NCI-H2196 (cell line): Measurements from ENCODE around the gene NOS1AP.
"Not testable (repeated sequence)": the region's sequence is repeated elsewhere in the genome, so short reads cannot be mapped to it uniquely, and the experiment has no call there.

Experiments used
- DNase-seq: peaks from one replicate; lab custom pipeline; 2025; ENCODE audit not compliant: unreplicated experiment; lab: John Stamatoyannopoulos, UW

The NOS1AP gene

DNA sequence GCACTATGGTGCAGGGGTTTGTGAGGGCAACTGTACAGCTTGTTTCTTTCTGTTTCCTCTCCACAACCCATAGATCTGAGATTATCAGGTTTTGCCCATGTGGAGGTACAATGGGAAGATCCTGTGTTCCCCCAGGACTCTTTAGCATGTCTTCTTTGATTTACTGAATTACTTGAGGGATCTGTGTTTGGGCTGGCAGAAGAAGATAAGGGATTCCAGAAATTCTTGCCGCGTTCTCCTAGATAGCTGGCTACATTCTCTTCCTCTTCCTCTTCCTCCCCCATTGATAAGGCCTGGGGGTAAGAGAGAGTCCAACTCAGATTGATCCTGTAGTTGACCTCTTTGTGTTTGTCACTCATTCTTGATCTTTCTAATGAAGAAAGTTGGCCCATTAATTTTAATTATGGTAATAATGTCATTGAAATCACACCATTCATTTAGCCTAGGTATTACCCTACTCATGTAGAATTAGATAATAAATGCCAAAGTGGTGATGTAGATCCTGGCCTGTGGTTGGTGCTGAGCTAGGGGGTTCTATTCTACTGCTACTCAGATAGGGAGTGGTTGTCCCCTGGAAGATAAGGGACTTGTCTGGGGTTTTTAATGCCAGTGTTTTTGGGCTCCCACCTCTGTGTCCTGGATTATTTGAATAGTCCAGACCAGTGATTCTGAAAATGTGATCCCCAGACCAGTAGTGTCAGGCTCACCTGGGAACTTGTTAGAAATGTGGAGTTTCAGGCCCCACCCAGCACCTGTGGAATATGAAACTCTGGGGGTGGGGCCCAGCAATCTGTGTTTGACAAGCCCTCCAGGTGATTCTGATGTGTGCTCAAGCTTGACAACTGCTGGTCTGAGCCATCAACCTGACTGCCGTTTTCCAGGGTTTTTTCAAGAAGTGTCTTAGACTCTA is 122.2 kb downstream of the NOS1AP start:
- no peak for DNase-seq

DNA sequence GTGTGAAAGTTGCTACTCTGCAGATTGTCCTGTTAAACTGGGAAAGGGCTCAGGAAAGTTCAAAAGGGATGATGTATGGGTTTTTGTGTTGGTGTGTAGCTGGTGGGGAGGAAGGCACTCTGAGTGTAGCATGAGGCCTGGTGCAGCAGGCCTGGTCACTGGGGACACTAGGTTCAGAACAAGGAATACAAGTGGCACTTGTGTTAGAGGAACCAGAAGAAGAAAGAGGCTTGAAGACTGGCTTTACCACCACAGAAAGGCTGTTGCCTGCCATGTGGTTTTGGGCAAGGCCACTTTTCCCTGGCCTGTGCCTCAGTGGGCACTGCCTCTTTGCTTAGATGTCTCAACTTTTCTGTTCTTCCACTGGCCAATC is 122.8 kb downstream of the NOS1AP start:
- DNase-seq: no peak

DNA sequence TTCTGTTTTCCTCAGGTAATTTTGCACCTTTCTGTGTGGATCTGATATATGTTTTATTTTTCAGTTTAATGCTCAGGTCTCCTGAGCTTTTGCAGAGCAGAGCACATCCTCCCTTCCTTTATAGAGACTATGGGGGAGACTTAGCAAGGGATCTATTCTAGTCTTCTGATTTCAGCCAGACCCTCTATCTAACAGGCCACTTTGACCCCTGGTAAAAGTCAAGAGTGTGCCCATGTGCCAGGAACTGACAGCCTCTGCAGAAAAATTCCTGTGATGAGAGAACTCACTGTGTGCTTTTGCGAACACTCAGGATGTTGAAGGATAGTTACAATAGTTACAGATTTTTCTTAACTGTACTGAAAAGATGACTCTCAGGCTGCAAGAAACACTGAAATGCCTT is 123.3 kb downstream of the NOS1AP start:
- DNase-seq: no peak

- DNase-seq: no peak
These were observed 123.7 kb downstream of the NOS1AP start for GRCh38 chr1:162193221-162193620.

GRCh38 chr1:162193815-162194214 is 124.3 kb downstream of the NOS1AP start:
- peak; percentile 35 for DNase-seq

GRCh38 chr1:162195567-162195966 is 126.1 kb downstream of the NOS1AP start:
- no peak for DNase-seq

DNA sequence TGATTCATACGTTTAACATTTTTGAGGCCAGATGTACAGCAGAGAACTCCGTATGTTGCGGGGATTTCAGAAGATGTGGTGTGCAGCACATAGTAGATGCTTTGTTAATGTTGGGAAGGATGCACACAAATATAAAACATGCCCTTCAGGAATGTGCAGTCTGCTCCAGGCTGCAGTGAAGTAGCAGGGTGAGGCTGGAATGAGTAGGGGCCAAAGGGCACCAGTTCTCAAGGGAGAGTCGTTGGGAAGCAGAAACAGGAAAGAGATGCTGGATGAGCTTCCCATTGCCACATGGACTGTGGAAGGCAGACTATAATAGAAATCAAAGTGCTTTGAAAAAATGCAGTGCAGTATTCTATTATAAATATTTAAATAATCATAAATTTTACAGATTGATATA is 126.9 kb downstream of the NOS1AP start:
- no peak for DNase-seq

GRCh38 chr1:162197041-162197531 is 127.6 kb downstream of the NOS1AP start:
- no peak for DNase-seq

- DNase-seq: no peak
These were observed 128.3 kb downstream of the NOS1AP start for GRCh38 chr1:162197615-162198421.

GRCh38 chr1:162200096-162200847 is 130.8 kb downstream of the NOS1AP start:
- no peak for DNase-seq

GRCh38 chr1:162201062-162201461 is 131.6 kb downstream of the NOS1AP start:
- DNase-seq: not testable (repeated sequence)

DNA sequence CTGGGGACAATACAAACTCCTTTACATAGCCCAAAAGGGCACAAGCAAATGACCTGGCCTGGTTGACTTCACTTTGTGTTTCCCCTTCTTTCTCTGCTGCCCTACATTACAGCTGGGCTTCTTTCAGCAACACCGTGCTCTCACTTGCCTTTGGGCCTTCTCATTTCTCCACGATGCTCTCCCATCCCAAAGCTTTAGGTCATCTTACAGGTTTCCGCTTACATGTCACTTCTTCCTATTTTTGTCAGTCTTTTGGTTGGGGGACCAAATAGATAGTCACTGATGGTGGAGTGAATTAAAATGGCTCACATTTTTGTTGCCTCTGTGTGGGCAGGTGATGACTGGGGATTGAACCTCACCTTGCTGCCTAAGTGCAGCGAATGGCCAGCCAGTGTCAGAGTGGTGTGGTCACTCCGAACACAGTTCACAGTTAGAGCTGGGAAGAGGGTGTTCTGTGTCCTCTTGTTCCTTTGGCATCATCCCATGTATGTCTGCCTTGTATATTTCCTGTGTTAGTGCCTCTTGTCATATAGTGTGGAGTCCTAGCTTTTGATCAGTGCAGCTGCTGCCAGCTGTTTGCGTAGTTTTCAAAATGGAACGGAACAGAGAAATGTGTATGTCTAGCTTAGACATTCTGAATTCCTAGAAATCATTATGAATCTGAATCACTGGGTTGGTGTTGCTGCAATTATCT is 134.8 kb downstream of the NOS1AP start:
- no peak for DNase-seq

GRCh38 chr1:162204823-162205155 is 135.3 kb downstream of the NOS1AP start:
- no peak for DNase-seq

GRCh38 chr1:162206300-162206699 is 136.8 kb downstream of the NOS1AP start:
- DNase-seq: no peak

DNA sequence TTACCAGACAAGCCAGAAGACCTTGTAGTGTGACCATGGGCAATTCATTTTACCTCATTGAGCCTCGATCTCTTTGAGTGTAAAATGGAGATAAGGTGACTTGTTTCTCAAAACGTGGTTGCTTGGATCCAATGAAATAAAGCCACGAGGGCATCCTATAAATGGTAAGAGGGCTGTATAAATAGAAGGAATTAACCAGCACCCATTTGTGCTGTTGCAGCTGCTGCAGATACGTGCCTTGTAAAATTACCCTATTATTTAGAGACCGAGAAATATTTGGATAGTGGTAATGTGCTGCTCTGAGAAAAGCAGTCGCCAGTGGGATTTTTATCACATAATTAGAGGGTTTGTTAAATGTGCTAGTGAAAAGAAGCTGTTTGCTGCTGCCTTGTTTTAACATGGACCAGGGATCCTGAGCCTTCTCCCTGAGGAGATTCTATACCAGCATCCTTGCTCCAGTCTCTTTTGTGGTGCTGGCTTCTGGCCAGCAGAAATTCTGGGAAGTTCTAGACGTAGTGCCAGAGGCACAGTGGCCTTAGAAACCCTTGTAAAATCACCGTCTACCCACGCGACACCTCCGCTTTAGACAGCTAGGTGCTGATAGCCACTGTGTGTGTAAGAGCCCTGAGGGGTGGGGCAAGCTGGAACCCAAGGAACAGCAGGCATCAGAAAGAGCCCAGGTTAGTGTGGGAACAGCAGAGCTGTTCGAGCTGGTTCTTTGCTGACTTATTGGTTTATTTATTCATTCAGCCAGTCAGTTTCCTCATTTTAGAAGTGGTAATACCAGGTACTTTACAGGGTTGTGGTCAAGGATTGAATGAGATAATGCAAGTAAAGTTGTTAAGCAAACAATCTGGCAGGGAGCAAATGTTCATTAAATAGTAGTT is 137.5 kb downstream of the NOS1AP start:
- DNase-seq: peak; percentile 68

DNA sequence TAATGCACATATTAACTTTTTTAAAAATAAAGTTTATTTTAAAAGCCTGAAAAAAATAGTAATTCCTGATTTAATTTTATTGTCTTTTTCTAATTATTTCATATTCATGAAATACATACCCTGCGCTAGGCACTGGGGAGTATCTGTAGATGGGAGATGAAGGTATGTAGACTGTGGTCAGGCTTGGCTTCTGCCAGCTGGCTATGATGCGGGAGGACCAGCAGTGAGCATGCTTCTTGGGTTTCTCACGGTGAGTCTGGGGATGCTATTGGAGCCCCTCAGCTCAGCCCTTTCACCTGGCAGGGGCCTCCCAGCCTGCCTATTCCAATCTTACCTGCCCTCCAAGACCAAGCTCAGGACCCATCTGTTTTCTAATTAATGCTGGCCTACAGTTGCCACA is 138.4 kb downstream of the NOS1AP start:
- DNase-seq: no peak

DNA sequence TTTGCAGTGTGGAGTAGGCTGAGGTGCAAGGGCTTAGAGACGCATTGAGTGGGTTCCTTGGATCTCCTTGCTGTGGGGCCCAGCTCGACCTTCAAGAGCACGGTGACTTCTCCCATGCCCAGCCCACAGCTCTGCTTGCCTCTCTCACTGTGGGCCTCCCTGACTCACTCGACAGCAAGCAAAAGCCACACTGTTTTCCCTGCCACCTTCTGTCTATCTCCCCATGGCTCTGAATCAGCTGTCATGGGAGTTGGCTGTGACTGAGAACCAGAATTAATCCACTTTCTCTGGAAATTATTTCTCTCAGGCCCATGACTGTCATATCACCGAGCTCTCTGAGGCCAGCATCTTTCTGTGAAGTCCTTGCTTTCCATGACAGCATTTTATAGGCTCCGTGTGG is 140.7 kb downstream of the NOS1AP start:
- DNase-seq: no peak

DNA sequence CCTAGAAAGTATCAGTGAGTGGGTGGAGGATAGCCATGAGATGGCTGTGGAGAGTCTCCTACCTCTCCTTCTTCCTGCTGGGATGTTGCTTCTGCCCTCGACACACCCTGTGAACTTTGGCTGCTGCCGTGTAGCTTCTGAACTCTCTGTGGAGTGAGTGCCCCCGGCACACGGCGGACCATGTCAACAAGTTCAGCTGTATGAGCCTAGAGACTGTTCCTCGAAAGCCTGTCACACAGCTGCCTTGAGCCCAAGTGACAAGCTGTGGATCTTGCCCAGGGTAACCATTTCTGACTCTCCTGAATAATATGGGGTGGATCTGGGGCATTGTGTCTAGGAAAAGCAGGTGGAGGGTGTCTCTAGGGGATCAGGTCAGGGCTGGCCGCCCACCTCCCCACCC is 143.2 kb downstream of the NOS1AP start:
- no peak for DNase-seq

- DNase-seq: peak; percentile 32
These were observed 143.9 kb downstream of the NOS1AP start for GRCh38 chr1:162213281-162213912.
